Lung (tissue), 12 donors: ENCODE data around the gene C8B. TPM values are rescaled to one million over a fixed set of nuclear protein-coding genes. Genes with fewer than 3 reads are reported as not detected.

Experiments
- ATAC-seq: fragments of 200-7000 bp; cut with Tn5 transposase; one replicate; pipeline ENCODE4 v1.9.1; 2020; ENCODE audit warnings: moderate number of reproducible peaks; ENCODE audit not compliant: insufficient read depth, low FRiP score
- DNase-seq, 3 donors: peaks; one replicate each; pipeline ENCODE4 v3.0.0-alpha.2; 2013 to 2017
- H3K27ac ChIP-seq, 2 donors: one replicate each; pipeline ENCODE4 v1.5.1; 2013; ENCODE audit warnings: mild to moderate bottlenecking in 2 of 2, moderate library complexity in 2 of 2, control low read depth in 1 of 2, inconsistent platforms in 1 of 2, low read depth in 1 of 2, low read length in 1 of 2
- H3K27me3 ChIP-seq, 3 donors: one replicate each; pipeline ENCODE4 v1.5.1; 2013; ENCODE audit warnings: low read length in 2 of 3; ENCODE audit not compliant: control insufficient read depth in 3 of 3, insufficient read depth in 3 of 3
- H3K36me3 ChIP-seq, 4 donors: one replicate each; pipeline ENCODE4 v1.5.1; 2013; ENCODE audit warnings: low read length in 4 of 4, mild to moderate bottlenecking in 1 of 4, moderate library complexity in 1 of 4; ENCODE audit not compliant: control insufficient read depth in 4 of 4, insufficient read depth in 4 of 4
- H3K4me1 ChIP-seq, 5 donors: one replicate each; pipeline ENCODE4 v1.5.1; 2013; ENCODE audit warnings: low read length in 5 of 5, mild to moderate bottlenecking in 2 of 5, moderate library complexity in 1 of 5; ENCODE audit not compliant: control insufficient read depth in 5 of 5, insufficient read depth in 5 of 5
- H3K4me3 ChIP-seq: one replicate; pipeline ENCODE4 v1.5.1; 2013; ENCODE audit warnings: mild to moderate bottlenecking, control low read depth, moderate library complexity
- H3K9ac ChIP-seq, 2 donors: one replicate each; pipeline ENCODE4 v1.5.1; 2013; ENCODE audit warnings: low read length in 2 of 2, control low read depth in 1 of 2; ENCODE audit not compliant: insufficient read depth in 1 of 2
- H3K9me3 ChIP-seq, 4 donors: one replicate each; pipeline ENCODE4 v1.5.1; 2013; ENCODE audit warnings: low read length in 3 of 4, mild to moderate bottlenecking in 1 of 4, moderate library complexity in 1 of 4; ENCODE audit not compliant: control insufficient read depth in 4 of 4, insufficient read depth in 3 of 4
- CTCF ChIP-seq: IDR thresholded peaks from 2 replicates; pipeline ENCODE4 v1.5.1; 2012; ENCODE audit warnings: mild to moderate bottlenecking; ENCODE audit errors: control extremely low read depth, extremely low read depth
- WGBS, 2 donors: extraction: QIAGEN DNeasy Blood & Tissue Kit; methylation state at CpG; one replicate each; pipeline ENCODE4 v1.1.7; 2013; 5-methylcytosine and 5-hydroxymethylcytosine counted together
- polyA plus RNA-seq, 2 donors: library from polyadenylated mRNA; stranded (reverse); fragments of 200-250 nt; gene quantifications; one replicate each; pipeline ENCODE4 v1.2.1, GENCODE V29; 2013
- total RNA-seq, 2 donors: library from RNA; depleted of rRNA in 1 of 2; stranded (reverse); fragments of >200 nt in 1 of 2; gene quantifications; one replicate each; pipeline ENCODE4 v1.2.1, GENCODE V29; 2014 to 2021
- donor health status: control.
- donor health status: control.
- donor health status: Bipolar disorder and iron deficiency.
- donor health status: healthy.
- donor health status: DM: yes; HTN: yes; CAD: no.

C8B gene
- total and polyA plus RNA-seq, 4 donors = 0.22 to 2.8 (median 1.7) TPM

- Histone ChIP-seq H3K4me3 (no peak overlapping the region), H3K36me3 (no peaks in the 10 kb centered on the region), H3K9me3 (peaks cover 0 to 1% (median 0%) of the 10 kb centered on the region in 4 donors), H3K4me1 (no peaks in the 10 kb centered on the region), H3K27ac (no peak overlapping the region), H3K9ac (no peak overlapping the region), H3K27me3 (no peaks in the 10 kb centered on the region)
- no peak for TF ChIP-seq CTCF
- DNase-seq (no peak), ATAC-seq (no peak)
- 55 to 70% methylated on average over 2 of the region's 2 CpGs for WGBS, 2 donors
Measured at GRCh38 chr1:56933606-56934005, 32.2 kb downstream of the C8B start.

DNA sequence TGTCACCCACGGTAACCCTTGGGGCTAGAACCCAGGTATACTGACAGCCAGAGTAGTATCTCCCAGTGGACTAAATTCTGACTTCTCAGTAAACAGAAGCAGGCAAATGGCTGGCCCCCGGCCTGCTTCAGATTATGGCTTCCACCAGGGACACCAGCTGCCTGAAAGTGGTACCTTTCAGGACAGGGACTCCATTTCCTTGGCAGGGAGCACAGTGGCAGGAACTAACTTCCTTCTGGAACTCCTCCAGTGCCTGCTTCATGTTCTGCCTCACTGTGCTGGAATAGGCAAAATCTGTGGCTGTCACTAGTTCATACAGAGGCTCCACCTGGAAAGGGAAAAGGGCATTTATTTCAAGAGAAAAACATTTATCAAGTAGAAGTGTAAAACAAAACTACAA is 32.7 kb downstream of the C8B start:
- no peak for DNase-seq
- Histone ChIP-seq H3K36me3 (no peaks in the 10 kb centered on the region), H3K9ac (no peak overlapping the region), H3K9me3 (peaks cover 0 to 2% (median 0%) of the 10 kb centered on the region in 4 donors), H3K27me3 (no peaks in the 10 kb centered on the region), H3K4me1 (no peaks in the 10 kb centered on the region), H3K4me3 (no peak overlapping the region), H3K27ac (no peak overlapping the region)
- no peak for TF ChIP-seq CTCF
- no peak for ATAC-seq
- 74 to 84% methylated on average over 2 of the region's 2 CpGs for WGBS, 2 donors

DNA sequence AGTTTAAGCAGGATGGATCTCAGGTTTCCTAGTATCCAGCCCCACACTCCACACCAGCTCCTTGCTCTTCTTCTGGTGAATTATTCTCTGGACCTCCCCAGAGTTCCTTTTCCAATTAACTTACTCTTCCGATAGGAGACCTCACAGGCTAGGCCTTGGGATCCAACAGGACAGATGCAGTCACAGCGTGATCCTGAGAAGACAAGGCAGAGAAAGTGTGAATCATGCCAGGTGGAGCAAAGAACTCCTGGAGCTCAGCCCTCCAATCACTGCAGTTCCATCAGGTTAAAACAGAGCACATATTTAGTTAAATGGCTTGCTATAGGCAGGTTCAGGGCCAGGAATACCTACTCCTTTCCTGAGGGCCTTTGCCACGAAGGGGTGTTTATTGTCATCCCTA is 34.1 kb downstream of the C8B start:
- no peak for TF ChIP-seq CTCF
- ATAC-seq = no peak
- Histone ChIP-seq H3K9ac (no peak overlapping the region), H3K9me3 (peaks cover 0 to 4% (median 0%) of the 10 kb centered on the region in 4 donors), H3K27me3 (no peaks in the 10 kb centered on the region), H3K4me1 (no peaks in the 10 kb centered on the region), H3K4me3 (no peak overlapping the region), H3K36me3 (no peaks in the 10 kb centered on the region), H3K27ac (no peak overlapping the region)
- 81 to 82% methylated on average over 3 of the region's 3 CpGs for WGBS, 2 donors
- no peak for DNase-seq

GRCh38 chr1:56931211-56931610 is 34.6 kb downstream of the C8B start:
- H3K4me3 ChIP-seq = no peak overlapping the region
- H3K4me1 ChIP-seq = no peaks in the 10 kb centered on the region
- no peaks in the 10 kb centered on the region for H3K27me3 ChIP-seq
- H3K36me3 ChIP-seq = no peaks in the 10 kb centered on the region
- DNase-seq (no peak), ATAC-seq (no peak)
- no peak overlapping the region for H3K9ac ChIP-seq
- WGBS, 2 donors = 62 to 81% methylated on average over 3 of the region's 3 CpGs
- H3K27ac ChIP-seq = no peak overlapping the region
- no peak for TF ChIP-seq CTCF
- peaks cover 0 to 4% (median 0%) of the 10 kb centered on the region in 4 donors for H3K9me3 ChIP-seq
